Embryonic facial prominence (tissue), 1 donor: ENCODE data around the gene CCDC116.

ENCODE experiments used
- DNase-seq: peaks from one replicate; pipeline ENCODE4 v3.0.0-alpha.2; 2016; ENCODE audit errors: extremely low spot score

CCDC116 gene

DNA sequence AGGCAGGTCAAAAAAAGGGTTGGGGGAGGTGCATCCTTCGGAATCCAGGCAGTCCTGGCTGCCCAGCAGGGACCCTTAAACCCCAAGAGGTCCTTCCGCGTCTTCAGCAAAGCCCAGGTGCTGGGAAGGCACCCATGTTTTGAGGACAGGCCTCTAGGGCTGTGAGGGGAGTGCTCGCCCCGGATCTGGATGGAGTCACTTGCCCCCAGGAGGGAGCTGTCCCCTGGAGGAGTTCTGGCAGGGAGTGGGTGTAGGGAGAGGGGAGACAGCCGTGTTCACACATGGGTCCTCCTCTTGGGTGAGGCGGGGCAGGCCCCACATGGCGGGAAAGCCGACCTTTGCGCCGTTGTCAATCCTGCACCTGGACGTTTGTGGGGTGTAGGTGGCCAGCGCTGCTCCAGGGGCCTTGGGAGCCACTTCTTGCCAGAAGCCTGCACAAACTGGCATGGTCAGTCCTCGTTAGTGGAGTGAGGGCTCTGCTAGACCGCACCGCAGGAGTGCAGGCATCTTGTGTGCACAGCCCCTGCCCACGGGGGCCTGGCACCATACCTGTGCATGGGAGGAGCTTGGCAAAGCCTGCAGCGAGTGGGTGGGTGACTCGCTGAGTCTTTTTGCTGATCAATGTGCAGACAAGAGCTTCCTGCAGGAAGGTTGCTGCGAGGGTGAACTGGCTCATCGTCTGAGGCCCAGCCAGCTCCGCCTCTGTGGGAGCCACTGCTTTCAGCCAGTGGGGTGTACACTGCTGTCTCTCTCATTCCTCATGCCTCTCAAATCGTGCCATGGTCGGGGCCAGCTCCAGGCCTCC, 49.2 kb downstream of the CCDC116 start:
- DNase-seq, result no peak

DNA sequence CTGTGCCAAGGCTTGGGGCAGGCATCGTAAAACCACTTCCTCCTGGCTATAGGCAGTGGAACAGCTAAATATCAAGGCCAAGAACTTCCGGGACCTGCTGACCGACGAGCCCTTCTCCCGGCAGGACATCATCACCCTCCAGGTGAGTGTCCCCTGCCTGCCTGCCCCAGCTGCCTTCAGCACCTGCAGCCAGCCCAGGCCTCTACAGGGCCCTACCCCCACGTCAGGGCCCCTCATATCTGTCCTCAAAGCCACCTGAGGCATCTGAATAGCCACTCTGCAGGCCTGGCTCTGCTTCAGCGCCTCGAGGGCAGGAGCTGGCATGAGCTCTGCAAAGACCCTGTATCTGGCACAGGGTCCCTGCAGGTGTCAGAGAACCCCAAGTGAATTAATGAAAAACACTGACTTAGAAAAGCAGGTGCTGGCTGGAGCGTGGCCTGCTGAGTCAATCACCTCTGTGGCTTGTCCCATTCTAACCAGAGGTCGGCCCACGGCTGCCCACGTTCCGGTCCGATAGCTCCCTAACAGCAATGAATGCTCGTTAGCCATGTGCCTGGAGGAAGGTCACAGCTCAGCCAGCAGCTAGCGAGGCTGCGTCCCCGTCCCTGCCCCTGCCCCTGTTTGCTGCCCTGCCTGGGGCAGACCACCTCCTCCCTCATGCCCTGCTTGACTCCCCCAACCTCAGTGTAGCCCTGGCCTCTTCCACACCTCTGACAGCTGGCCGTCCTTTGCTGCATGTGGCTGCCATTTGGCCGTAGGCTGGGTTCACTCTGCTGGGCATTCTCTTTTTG, 50.0 kb downstream of the CCDC116 start:
- DNase-seq, result no peak

DNA sequence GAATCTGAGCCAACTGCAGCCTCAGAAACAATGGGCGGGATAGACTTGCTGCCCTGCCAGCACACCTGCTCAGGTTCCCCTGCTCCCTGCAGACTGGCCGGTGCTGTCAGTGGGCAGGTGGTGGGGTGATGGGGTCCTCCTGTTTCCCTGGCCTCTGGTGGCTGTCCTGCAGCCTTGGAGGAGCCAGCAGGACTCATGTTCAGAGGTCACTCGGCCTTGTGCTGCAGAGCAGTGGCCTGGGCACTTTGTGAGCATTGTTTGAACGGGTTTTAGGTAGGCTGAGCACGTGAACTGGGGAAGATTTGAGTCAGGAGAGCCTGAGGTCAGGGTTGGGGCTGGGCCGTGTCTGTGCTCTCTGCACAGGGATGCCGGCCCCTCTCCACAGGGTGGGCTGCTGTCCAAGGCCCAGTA, 50.8 kb downstream of the CCDC116 start:
- no peak for DNase-seq

GRCh38 chr22:21684492-21685163, 52.1 kb downstream of the CCDC116 start:
- DNase-seq, result no peak

GRCh38 chr22:21685164-21685513, 52.6 kb downstream of the CCDC116 start:
- DNase-seq, result no peak

- no peak for DNase-seq
Measured at GRCh38 chr22:21686193-21686608, 53.6 kb downstream of the CCDC116 start.
